H1 (cell line): Measurements from ENCODE around the gene ALOX5AP. TPM values are rescaled to one million over a fixed set of nuclear protein-coding genes. Genes with fewer than 3 reads are reported as not detected.

Experiments used
- CTCF ChIA-PET: fragments of 300-600 bp; sonication (Branson Sonifier 250); formaldehyde crosslinking; loops from one replicate; lab custom pipeline; 2021; ENCODE audit not compliant: partially characterized antibody; lab: Charles Lee
- POLR2A ChIA-PET: fragments of 300-600 bp; sonication (Branson Sonifier 250); formaldehyde crosslinking; loops from one replicate; lab custom pipeline; 2021; ENCODE audit warnings: inconsistent platforms; ENCODE audit not compliant: partially characterized antibody; lab: Charles Lee
- DNase-seq, 2 experiments: peaks; one replicate each; pipeline versions ENCODE4 v3.0.0 to v3.0.0-alpha.2; 2010 to 2022; ENCODE audit warnings: low spot score in 2 of 2, low read depth in 1 of 2, mixed read lengths in 1 of 2
- FAIRE-seq: peaks from 2 replicates; lab custom pipeline; 2011; peaks lifted over from hg19 to GRCh38; lab: Jason Lieb, UNC
- H2AFZ ChIP-seq: 2 replicates; pipeline ENCODE4 v1.8.1; 2012; ENCODE audit warnings: low read length, inconsistent platforms
- H2AK5ac ChIP-seq: 2 replicates; pipeline ENCODE4 v1.6.1; 2013; ENCODE audit warnings: low read depth, low read length
- H2BK120ac ChIP-seq: replicated peaks from 2 replicates; pipeline ENCODE3; 2013; ENCODE audit warnings: low read depth, low read length, inconsistent platforms
- H2BK12ac ChIP-seq: 2 replicates; pipeline ENCODE4 v1.6.1; 2013; ENCODE audit warnings: low read depth, low read length
- H2BK15ac ChIP-seq: 2 replicates; pipeline ENCODE4 v1.6.1; 2013; ENCODE audit warnings: low read length
- H2BK20ac ChIP-seq: 2 replicates; pipeline ENCODE4 v1.6.1; 2013; ENCODE audit warnings: low read length
- H2BK5ac ChIP-seq: 2 replicates; pipeline ENCODE4 v1.6.1; 2013; ENCODE audit warnings: low read depth, low read length
- H3K14ac ChIP-seq: 2 replicates; pipeline ENCODE4 v1.6.1; 2013; ENCODE audit warnings: inconsistent platforms; ENCODE audit not compliant: insufficient read length
- H3K18ac ChIP-seq: 2 replicates; pipeline ENCODE4 v1.6.1; 2013; ENCODE audit warnings: low read length; ENCODE audit errors: extremely low read depth
- H3K23ac ChIP-seq: 2 replicates; pipeline ENCODE4 v1.6.1; 2013; ENCODE audit warnings: inconsistent platforms; ENCODE audit not compliant: insufficient read length
- H3K23me2 ChIP-seq: 2 replicates; pipeline ENCODE4 v1.6.1; 2013; ENCODE audit warnings: low read depth, low read length
- H3K27ac ChIP-seq: 2 replicates; pipeline ENCODE4 v1.6.1; 2011; ENCODE audit warnings: low read depth, low read length, inconsistent platforms
- H3K27me3 ChIP-seq, 4 experiments: replicated peaks in 1 of 4; 1 replicate in 1 of 4; 2 replicates in 3 of 4; pipeline versions ENCODE4 v1.6.1 to v1.8.1; 2011 to 2013; ENCODE audit warnings: low read length in 3 of 4, mild to moderate bottlenecking in 3 of 4, inconsistent platforms in 2 of 4, mixed read lengths in 2 of 4, moderate library complexity in 1 of 4; ENCODE audit not compliant: control insufficient read depth in 3 of 4, insufficient read depth in 3 of 4; ENCODE audit errors: extremely low read depth in 1 of 4
- H3K36me3 ChIP-seq, 4 experiments: 2 replicates each; pipeline versions ENCODE4 v1.6.1 to v1.8.1; 2011 to 2013; ENCODE audit warnings: mild to moderate bottlenecking in 4 of 4, low read length in 3 of 4, moderate library complexity in 2 of 4, control low read depth in 1 of 4, inconsistent platforms in 1 of 4; ENCODE audit not compliant: insufficient read depth in 4 of 4, control insufficient read depth in 2 of 4
- H3K4ac ChIP-seq: replicated peaks from 2 replicates; pipeline ENCODE3; 2013; ENCODE audit warnings: low read length, low read depth, mixed read lengths, inconsistent platforms; ENCODE audit not compliant: insufficient read length
- H3K4me1 ChIP-seq, 4 experiments: replicated peaks in 1 of 4; 1 replicate in 1 of 4; 2 replicates in 3 of 4; pipeline versions ENCODE4 v1.6.1 to v1.8.1; 2011 to 2013; ENCODE audit warnings: low read length in 3 of 4, inconsistent platforms in 2 of 4, mixed read lengths in 1 of 4; ENCODE audit not compliant: insufficient read depth in 4 of 4, control insufficient read depth in 3 of 4
- H3K4me2 ChIP-seq, 2 experiments: 2 replicates each; pipeline versions ENCODE4 v1.6.1 to v1.8.1; 2011 to 2013; ENCODE audit warnings: low read depth in 2 of 2, low read length in 2 of 2, control low read depth in 1 of 2, inconsistent platforms in 1 of 2, mild to moderate bottlenecking in 1 of 2; ENCODE audit not compliant: insufficient read depth in 1 of 2
- H3K4me3 ChIP-seq, 4 experiments: fragments of 200-600, 300-600 bp in 1 of 4; sonication (generic), shearing (Covaris generic), sonication (Bioruptor Twin) in 1 of 4; 2 replicates each; pipeline versions ENCODE4 v1.5.1 to v1.8.1; 2011 to 2016; ENCODE audit warnings: low read length in 4 of 4, low read depth in 3 of 4, control low read depth in 2 of 4, inconsistent platforms in 2 of 4, mild to moderate bottlenecking in 2 of 4, mixed read lengths in 1 of 4, moderate library complexity in 1 of 4; ENCODE audit not compliant: insufficient read depth in 2 of 4; ENCODE audit errors: extremely low read depth in 1 of 4
- H3K56ac ChIP-seq: replicated peaks from 2 replicates; pipeline ENCODE3; 2013; ENCODE audit warnings: low read depth, mild to moderate bottlenecking, mixed read lengths, low read length, inconsistent platforms; ENCODE audit not compliant: insufficient read length
- H3K79me1 ChIP-seq: 2 replicates; pipeline ENCODE4 v1.6.1; 2013; ENCODE audit warnings: low read depth, low read length, control low read depth
- H3K79me2 ChIP-seq, 2 experiments: 2 replicates each; pipeline versions ENCODE4 v1.6.1 to v1.8.1; 2012 to 2013; ENCODE audit warnings: low read length in 2 of 2, mild to moderate bottlenecking in 2 of 2, inconsistent platforms in 1 of 2; ENCODE audit not compliant: insufficient read depth in 2 of 2, control insufficient read depth in 1 of 2
- H3K9ac ChIP-seq, 4 experiments: replicated peaks in 1 of 4; 1 replicate in 1 of 4; 2 replicates in 3 of 4; pipeline versions ENCODE4 v1.6.1 to v1.8.1; 2011 to 2013; ENCODE audit warnings: low read depth in 3 of 4, low read length in 3 of 4, control low read depth in 2 of 4, mild to moderate bottlenecking in 2 of 4, moderate library complexity in 2 of 4, inconsistent platforms in 1 of 4; ENCODE audit errors: extremely low read depth in 1 of 4
- H3K9me3 ChIP-seq, 2 experiments: 2 replicates each; pipeline versions ENCODE4 v1.6.1 to v1.8.1; 2012 to 2013; ENCODE audit warnings: mild to moderate bottlenecking in 2 of 2, moderate library complexity in 2 of 2, control low read depth in 1 of 2, inconsistent platforms in 1 of 2, low read depth in 1 of 2, low read length in 1 of 2, mixed read lengths in 1 of 2; ENCODE audit not compliant: insufficient read depth in 2 of 2
- H4K20me1 ChIP-seq, 2 experiments: replicated peaks in 1 of 2; 2 replicates each; pipeline versions ENCODE3 to v1.8.1; 2011 to 2013; ENCODE audit warnings: inconsistent platforms in 2 of 2, low read length in 2 of 2, mild to moderate bottlenecking in 1 of 2; ENCODE audit not compliant: insufficient read depth in 2 of 2, control insufficient read depth in 1 of 2
- H4K5ac ChIP-seq: 2 replicates; pipeline ENCODE4 v1.6.1; 2013; ENCODE audit warnings: low read length, low read depth, mixed read lengths, inconsistent platforms; ENCODE audit not compliant: insufficient read length
- H4K8ac ChIP-seq: 2 replicates; pipeline ENCODE4 v1.8.0; 2013; ENCODE audit warnings: mild to moderate bottlenecking, moderate library complexity, low read length, inconsistent platforms; ENCODE audit not compliant: insufficient read depth; ENCODE audit errors: extremely low read depth
- H4K91ac ChIP-seq: replicated peaks from 2 replicates; pipeline ENCODE3; 2013; ENCODE audit warnings: low read length, mixed read lengths, inconsistent platforms; ENCODE audit not compliant: insufficient read length
- CHD1 ChIP-seq: IDR thresholded peaks from 2 replicates; pipeline ENCODE4 v1.6.1; 2012; ENCODE audit warnings: low read depth, low read length, improper control_type of control experiment
- CREB1 ChIP-seq: IDR thresholded peaks from 2 replicates; pipeline ENCODE4 v1.6.1; 2012; ENCODE audit warnings: inconsistent platforms
- WGBS, 2 experiments: shearing (Covaris generic) in 1 of 2; methylation state at CpG; one replicate each; pipeline versions ENCODE4 v1.1.6 to v1.1.7; 2013 to 2015; ENCODE audit warnings: low lambda C conversion rate in 2 of 2, mixed read lengths in 2 of 2, inconsistent platforms in 1 of 2, low coverage in 1 of 2, missing lambda C conversion rate in 1 of 2; ENCODE audit not compliant: insufficient replicate concordance in 2 of 2, insufficient coverage in 1 of 2, insufficient read length in 1 of 2; ENCODE audit errors: extremely low coverage in 1 of 2, missing lambda C conversion rate in 1 of 2; 5-methylcytosine and 5-hydroxymethylcytosine counted together
- polyA plus RNA-seq, 7 experiments: library from polyadenylated mRNA; depleted of rRNA in 3 of 7; stranded (reverse) in 5 of 7; unstranded in 2 of 7; fragments of >200 nt in 5 of 7; fragments of 200-250 nt in 2 of 7; gene quantifications; 1 replicate in 5 of 7; 2 replicates in 1 of 7; 4 replicates in 1 of 7; pipeline versions ENCODE4 v1.2.1 to v1.2.3, GENCODE V29; 2011 to 2013; ENCODE audit warnings: missing spikeins in 2 of 7, mixed read lengths in 2 of 7
- total RNA-seq: library from RNA; stranded (reverse); fragmentation: NEBNext Ultra II Directional; extraction: Animal tissue kit (Norgen Biotek cat#: 25700); gene quantifications from 2 replicates; pipeline ENCODE4 v1.2.1, GENCODE V29; 2021

Gene ALOX5AP
- total and polyA plus RNA-seq, 2 of the 8 experiments (the other 6 are each of a cell fraction or from before 2014, with no cell fraction given) = not detected

DNA sequence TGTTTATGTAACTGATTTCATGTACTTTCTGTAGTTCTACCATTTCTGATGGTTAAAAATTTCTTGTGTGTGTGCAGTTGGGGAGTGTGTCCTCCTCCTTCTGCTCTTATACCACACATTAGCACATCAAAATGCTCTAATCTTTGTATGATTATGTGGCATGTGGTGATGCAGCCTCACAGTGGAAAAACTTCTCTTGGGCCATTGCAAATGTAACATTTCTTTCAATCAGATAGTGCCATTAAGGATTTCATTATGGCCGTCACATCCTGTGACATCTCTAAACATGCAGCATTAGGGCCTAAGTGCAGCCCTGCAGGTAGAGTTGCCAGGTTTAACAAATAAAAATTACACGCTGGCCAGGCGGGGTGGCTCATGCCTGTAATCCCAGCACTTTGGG lies 24.9 kb upstream of the ALOX5AP start:
- H3K79me2 ChIP-seq = no peaks in the 10 kb centered on the region
- ChIA-PET CTCF (no interaction called here), POLR2A (no interaction called here)
- H3K79me1 ChIP-seq = no peaks in the 10 kb centered on the region
- no peak overlapping the region for H2BK20ac ChIP-seq
- no peak overlapping the region for H3K23ac ChIP-seq
- no peaks in the 10 kb centered on the region for H3K23me2 ChIP-seq
- WGBS, 2 experiments = 91% methylated on average over 3 of the region's 3 CpGs; no CpG with 5 or more reads in 1 of the 2 experiments
- H3K27me3 ChIP-seq = no peaks in the 10 kb centered on the region
- no peak overlapping the region for H3K4ac ChIP-seq
- no peaks in the 10 kb centered on the region for H3K4me1 ChIP-seq
- H4K91ac ChIP-seq = no peak overlapping the region
- H3K56ac ChIP-seq = no peak overlapping the region
- H2BK120ac ChIP-seq = no peak overlapping the region
- H2AFZ ChIP-seq = no peak overlapping the region; the same call in 1 of the 2 replicates
- H2BK15ac ChIP-seq = no peak overlapping the region
- no peak overlapping the region for H2BK12ac ChIP-seq
- no peaks in the 10 kb centered on the region for H3K9me3 ChIP-seq
- FAIRE-seq (no peak), DNase-seq (no peak)
- H3K4me2 ChIP-seq = no peak overlapping the region
- H3K9ac ChIP-seq = no peak overlapping the region
- H3K14ac ChIP-seq = no peak overlapping the region
- no peaks in the 10 kb centered on the region for H3K36me3 ChIP-seq
- no peak overlapping the region for H4K8ac ChIP-seq
- TF ChIP-seq CHD1 (no peak), CREB1 (no peak)
- no peak overlapping the region for H4K5ac ChIP-seq
- no peak overlapping the region for H2BK5ac ChIP-seq
- no peak overlapping the region for H3K27ac ChIP-seq
- H4K20me1 ChIP-seq = no peaks in the 10 kb centered on the region
- no peak overlapping the region for H2AK5ac ChIP-seq
- no peak overlapping the region for H3K4me3 ChIP-seq
- H3K18ac ChIP-seq = no peak overlapping the region
